ENCODE data around the gene SNX22.

- TF ChIP-seq CTCF (IDR thresholded peaks at IDR 0.05) (no peak), POLR2A (IDR thresholded peaks at IDR 0.05) (no peak)
These were observed 40.7 kb downstream of the SNX22 start for GRCh38 chr15:64191971-64192830.

Data from gastroesophageal sphincter (tissue), 3 donors.